ENCODE measurements around the gene CARD19. TPM values are rescaled to one million over a fixed set of nuclear protein-coding genes. Genes with fewer than 3 reads are reported as not detected.

The CARD19 gene
- total RNA-seq, 4 donors from 2014 or later = 49.6 to 82.4 (median 70.9) TPM

DNA sequence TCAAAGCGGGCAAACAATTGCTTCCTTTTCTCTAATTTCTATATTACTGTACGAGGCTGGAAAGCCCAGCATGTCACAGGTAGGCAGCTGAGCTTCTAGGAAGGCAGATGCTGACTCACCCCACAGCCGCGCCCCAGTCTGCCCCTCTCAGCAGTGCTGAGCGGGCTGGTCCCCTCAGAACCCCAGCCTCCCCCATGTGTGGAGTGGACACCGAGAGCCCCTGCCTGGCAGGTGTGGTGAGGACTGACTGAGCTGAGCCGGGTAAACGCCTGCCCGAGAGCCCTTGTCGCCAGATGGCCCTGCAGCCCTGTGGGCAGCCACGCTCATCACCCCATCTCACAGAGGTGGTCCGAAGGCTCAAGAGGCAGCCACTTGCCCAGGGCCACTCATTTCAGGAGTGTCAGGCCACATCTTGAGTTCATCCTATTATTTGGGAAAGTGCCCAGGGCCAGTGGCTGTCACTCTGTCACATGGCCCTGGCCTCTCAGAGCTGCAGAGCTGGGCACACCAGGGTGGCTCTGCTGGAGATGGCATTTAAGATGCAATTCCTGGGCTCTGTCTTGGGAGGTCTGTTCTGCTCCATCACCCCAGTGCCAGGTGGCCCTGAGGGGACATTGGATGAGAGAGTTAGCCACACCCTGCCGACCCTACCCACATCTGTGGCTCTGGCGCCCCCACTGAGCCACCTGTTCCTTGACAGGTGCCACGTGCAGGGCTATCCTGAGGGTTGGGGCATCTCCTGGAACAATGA, 12.4 kb downstream of the CARD19 start:
- ATAC-seq (no peak), DNase-seq (peak in 1 of 2 donors; percentile 15)
- H3K4me1 ChIP-seq = peaks cover 3 to 11% of the 10 kb centered on the region in 2 donors

DNA sequence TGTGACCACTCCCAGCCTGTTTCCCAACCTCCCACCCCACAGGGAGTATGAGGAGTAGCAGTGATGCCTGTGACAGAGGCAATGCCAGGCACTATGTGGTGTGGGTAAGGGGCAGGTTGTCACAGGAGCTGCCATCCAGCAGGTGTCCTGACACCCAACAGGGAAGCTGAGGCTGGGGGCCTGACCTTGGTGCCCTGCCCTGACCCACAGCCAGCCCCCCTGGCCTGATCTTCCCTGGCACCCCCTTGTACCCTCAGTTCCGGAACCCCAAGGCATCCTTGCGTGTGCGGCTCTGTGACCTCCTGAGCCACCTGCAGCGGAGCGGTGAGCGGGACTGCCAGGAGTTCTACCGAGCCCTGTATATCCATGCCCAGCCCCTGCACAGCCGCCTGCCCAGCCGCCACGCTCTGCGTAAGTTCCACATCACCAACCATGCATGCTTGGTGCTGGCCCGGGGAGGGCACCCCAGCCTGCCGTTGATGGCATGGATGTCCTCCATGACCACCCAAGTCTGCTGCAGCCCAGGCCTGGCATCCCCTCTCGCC, 14.4 kb downstream of the CARD19 start:
- in situ Hi-C loops (cut with MboI; ENCODE audit: low sequenced_read_pairs in 4 of 4) (loop anchor here in 1 of 4 donors (25.0 kb wide), 1 partner anchor 352 kb away; the partner anchor contains the start of genes FAM120A and FAM120AOS), intact Hi-C loops (cut with DNase I; ENCODE audit: low total_unique reads) (no loop called here)
- H3K9me3 ChIP-seq = no peaks in the 10 kb centered on the region
- H3K4me1 ChIP-seq = peaks cover 3 to 11% of the 10 kb centered on the region in 2 donors
- no peak overlapping the region for H3K27ac ChIP-seq
- no peaks in the 10 kb centered on the region for H3K27me3 ChIP-seq
- DNase-seq (peak in 1 of 2 donors; percentile 14), ATAC-seq (no peak)
- TF ChIP-seq, protein P1, sequence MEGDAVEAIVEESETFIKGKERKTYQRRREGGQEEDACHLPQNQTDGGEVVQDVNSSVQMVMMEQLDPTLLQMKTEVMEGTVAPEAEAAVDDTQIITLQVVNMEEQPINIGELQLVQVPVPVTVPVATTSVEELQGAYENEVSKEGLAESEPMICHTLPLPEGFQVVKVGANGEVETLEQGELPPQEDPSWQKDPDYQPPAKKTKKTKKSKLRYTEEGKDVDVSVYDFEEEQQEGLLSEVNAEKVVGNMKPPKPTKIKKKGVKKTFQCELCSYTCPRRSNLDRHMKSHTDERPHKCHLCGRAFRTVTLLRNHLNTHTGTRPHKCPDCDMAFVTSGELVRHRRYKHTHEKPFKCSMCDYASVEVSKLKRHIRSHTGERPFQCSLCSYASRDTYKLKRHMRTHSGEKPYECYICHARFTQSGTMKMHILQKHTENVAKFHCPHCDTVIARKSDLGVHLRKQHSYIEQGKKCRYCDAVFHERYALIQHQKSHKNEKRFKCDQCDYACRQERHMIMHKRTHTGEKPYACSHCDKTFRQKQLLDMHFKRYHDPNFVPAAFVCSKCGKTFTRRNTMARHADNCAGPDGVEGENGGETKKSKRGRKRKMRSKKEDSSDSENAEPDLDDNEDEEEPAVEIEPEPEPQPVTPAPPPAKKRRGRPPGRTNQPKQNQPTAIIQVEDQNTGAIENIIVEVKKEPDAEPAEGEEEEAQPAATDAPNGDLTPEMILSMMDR (IDR thresholded peaks at IDR 0.05 in 4 of 5, conservative IDR thresholded peaks at IDR 0.05 in 1 of 5) = no peak
- no peak for TF ChIP-seq POLR2A (IDR thresholded peaks at IDR 0.05)
- no peak overlapping the region for H3K4me3 ChIP-seq
- H3K36me3 ChIP-seq = peaks cover 0 to 43% of the 10 kb centered on the region in 2 donors

More for the DNA sequence above, 12.4 kb downstream of the CARD19 start:
- intact Hi-C loops (cut with DNase I; ENCODE audit: low total_unique reads) (loop anchor here (1.0 to 2.0 kb wide), 3 partner anchors 22 to 196 kb away; no protein-coding TSS in a partner anchor), in situ Hi-C loops (cut with MboI; ENCODE audit: low sequenced_read_pairs in 4 of 4) (loop anchor here in 1 of 4 donors (25.0 kb wide), 1 partner anchor 354 kb away; the partner anchor contains the start of genes FAM120A and FAM120AOS)
- H3K4me3 ChIP-seq = no peak overlapping the region
- H3K27me3 ChIP-seq = no peaks in the 10 kb centered on the region
- H3K36me3 ChIP-seq = peaks cover 0 to 43% of the 10 kb centered on the region in 2 donors
- no peak for TF ChIP-seq POLR2A (IDR thresholded peaks at IDR 0.05)
- TF ChIP-seq, protein P1 (IDR thresholded peaks at IDR 0.05 in 4 of 5, conservative IDR thresholded peaks at IDR 0.05 in 1 of 5) = no peak
- peak overlapping the region in 1 of 4 donors; percentile 16 for H3K27ac ChIP-seq
- no peaks in the 10 kb centered on the region for H3K9me3 ChIP-seq

DNA sequence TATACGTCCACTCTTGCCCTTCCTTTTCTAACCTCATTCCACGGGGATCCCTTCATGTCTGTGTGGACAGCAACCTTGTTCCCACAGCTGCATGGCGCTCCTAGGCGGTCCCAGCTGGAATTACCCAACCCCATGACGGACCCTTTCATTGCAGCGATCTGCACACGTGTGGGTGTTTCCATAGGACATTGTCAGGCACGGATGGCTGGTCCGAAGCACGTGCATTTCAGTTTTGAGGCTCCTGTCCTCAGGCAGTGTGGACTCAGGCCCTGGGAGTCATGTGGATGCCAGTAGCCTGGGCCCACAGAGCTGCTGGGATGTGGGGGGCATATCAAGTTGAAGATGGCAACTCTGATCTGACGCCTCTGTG, 15.0 kb downstream of the CARD19 start:
- in situ Hi-C loops (cut with MboI; ENCODE audit: low sequenced_read_pairs in 4 of 4) (loop anchor here in 1 of 4 donors (25.0 kb wide), 1 partner anchor 351 kb away; the partner anchor contains the start of genes FAM120A and FAM120AOS), intact Hi-C loops (cut with DNase I; ENCODE audit: low total_unique reads) (no loop called here)
- no peak overlapping the region for H3K4me3 ChIP-seq
- TF ChIP-seq, protein P1 (IDR thresholded peaks at IDR 0.05 in 4 of 5, conservative IDR thresholded peaks at IDR 0.05 in 1 of 5) = no peak
- TF ChIP-seq POLR2A (IDR thresholded peaks at IDR 0.05) = no peak
- no peaks in the 10 kb centered on the region for H3K9me3 ChIP-seq
- peaks cover 0 to 43% of the 10 kb centered on the region in 2 donors for H3K36me3 ChIP-seq
- ATAC-seq (no peak), DNase-seq (no peak)
- H3K27me3 ChIP-seq = no peaks in the 10 kb centered on the region
- no peak overlapping the region for H3K27ac ChIP-seq
- H3K4me1 ChIP-seq = peaks cover 3 to 7% of the 10 kb centered on the region in 2 donors

DNA sequence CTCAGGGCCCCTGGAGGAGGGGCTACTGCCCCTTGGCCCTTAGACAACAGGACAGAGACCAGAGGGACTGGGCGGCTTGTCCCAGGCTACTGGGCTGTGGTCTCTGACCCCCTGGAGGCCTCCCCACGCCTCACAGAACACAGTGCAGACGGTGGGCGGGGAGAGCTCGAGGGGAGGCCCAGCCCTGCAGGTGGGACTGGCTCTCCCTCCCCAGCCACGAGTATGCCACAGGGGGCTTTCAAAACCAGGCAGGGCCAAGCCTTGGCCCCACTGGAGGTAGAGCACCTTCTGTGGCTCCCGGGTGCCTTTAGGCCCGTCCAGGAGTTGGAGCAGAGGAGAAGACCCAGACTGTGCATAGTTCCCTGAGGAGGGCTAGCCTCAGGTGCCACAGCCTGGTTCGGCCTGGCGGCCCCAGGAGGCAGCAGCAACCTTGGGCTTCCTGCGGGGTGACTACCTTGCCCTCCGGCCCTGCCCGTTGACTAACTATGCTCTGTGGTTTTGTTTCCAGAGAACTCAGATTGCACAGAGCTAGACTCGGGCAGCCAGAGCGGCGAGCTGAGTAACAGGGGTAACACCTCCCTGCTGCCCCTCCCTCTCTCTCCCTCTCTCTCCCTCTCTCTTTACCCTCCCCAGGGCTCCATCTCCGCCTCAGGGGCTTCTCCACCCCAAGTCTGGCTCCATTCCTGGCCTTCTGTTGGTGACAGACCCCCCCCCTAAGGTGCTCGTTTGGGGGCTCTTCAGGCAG, 15.5 kb downstream of the CARD19 start:
- no peak for TF ChIP-seq POLR2A (IDR thresholded peaks at IDR 0.05)
- TF ChIP-seq, protein P1 (IDR thresholded peaks at IDR 0.05 in 4 of 5, conservative IDR thresholded peaks at IDR 0.05 in 1 of 5) = no peak
- Histone ChIP-seq H3K27ac (no peak overlapping the region), H3K4me1 (peaks cover 7 to 10% of the 10 kb centered on the region in 2 donors), H3K4me3 (no peak overlapping the region), H3K27me3 (no peaks in the 10 kb centered on the region), H3K36me3 (peaks cover 0 to 43% of the 10 kb centered on the region in 2 donors), H3K9me3 (no peaks in the 10 kb centered on the region)
- intact Hi-C loops (cut with DNase I; ENCODE audit: low total_unique reads) (no loop called here), in situ Hi-C loops (cut with MboI; ENCODE audit: low sequenced_read_pairs in 4 of 4) (loop anchor here in 1 of 4 donors (25.0 kb wide), 1 partner anchor 351 kb away; the partner anchor contains the start of genes FAM120A and FAM120AOS)
- DNase-seq (peak in 1 of 2 donors; percentile 8), ATAC-seq (no peak)

All from gastrocnemius medialis (tissue), 4 donors.